Measurements from ENCODE around the gene CA5A. TPM values are rescaled to one million over a fixed set of nuclear protein-coding genes. Genes with fewer than 3 reads are reported as not detected.
"Not testable (repeated sequence)": the region's sequence is repeated elsewhere in the genome, so short reads cannot be mapped to it uniquely, and the experiment has no call there.

CA5A gene
- total and polyA plus RNA-seq, 2 of the 13 experiments (the other 11 are each of a cell fraction or from before 2014, with no cell fraction given), result 66.8 to 106 TPM

DNA sequence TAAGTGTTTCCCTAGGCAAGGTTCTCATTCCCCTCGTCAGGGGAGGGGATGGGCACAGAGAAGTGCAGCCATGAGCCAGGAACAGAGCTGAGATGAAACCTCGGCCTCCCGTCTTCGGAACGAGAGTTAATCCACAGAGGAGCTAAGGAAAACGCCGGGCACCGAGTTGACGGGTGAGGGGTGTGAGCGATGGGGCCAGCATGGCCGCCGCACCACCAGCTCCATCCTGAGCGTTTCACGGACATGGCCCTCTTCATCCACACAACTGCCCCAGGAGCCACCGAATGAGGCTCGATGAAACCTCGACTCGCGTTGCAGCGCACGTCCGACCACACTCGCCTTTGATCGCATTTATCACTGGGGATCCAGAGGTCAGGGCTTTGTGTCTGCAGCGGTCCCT is 21.5 kb downstream of the CA5A start:
- no peak for FAIRE-seq
- no TSS peak for BruUV-seq (replicated peaks)
- ATAC-seq, result no peak

GRCh38 chr16:87914021-87914725 is 22.2 kb downstream of the CA5A start:
- H3K27me3 ChIP-seq (ENCODE audit: control insufficient read depth in 1 of 2, insufficient read depth in 2 of 2, low read length in 2 of 2); ATAC-seq; H2AFZ ChIP-seq (ENCODE audit: low read length); CTCF ChIA-PET (ENCODE audit: low intra/inter-chr PET ratio, low total read pairs); H3K4me1 ChIP-seq (ENCODE audit: insufficient read depth, low read length); H3K4me2 ChIP-seq (ENCODE audit: low read depth, low read length); FAIRE-seq; POLR2A ChIA-PET; DNase-seq (ENCODE audit: low spot score); H3K9ac ChIP-seq (ENCODE audit: insufficient read depth, low read depth, low read length); intact Hi-C loops (cut with micrococcal nuclease; ENCODE audit: unreplicated experiment); H3K27ac ChIP-seq (ENCODE audit: extremely low read length, insufficient read depth, low read length); H3K9me3 ChIP-seq (ENCODE audit: low read length); H3K4me3 ChIP-seq (replicated peaks in 1 of 3; ENCODE audit: insufficient read depth in 1 of 3, low read depth in 2 of 3, low read length in 3 of 3); BruUV-seq (replicated peaks); in situ Hi-C loops (cut with HindIII; ENCODE audit: extremely low pct_ligation_motif_present, low pct_unique_long_range_greater_than_20kb): not testable (repeated sequence)
- peak; percentile 45 for TF ChIP-seq AGO2 (optimal IDR thresholded peaks at IDR 0.05; ENCODE audit: low read depth, low read length)
- Histone ChIP-seq H4K20me1 (ENCODE audit: insufficient read depth, low read length) (peaks cover 13% of the 10 kb centered on the region; the same call in 1 of the 2 replicates), H3K79me2 (ENCODE audit: insufficient read depth, low read length) (peaks cover 11% of the 10 kb centered on the region), H3K36me3 (replicated peaks in 1 of 2; ENCODE audit: control insufficient read depth in 1 of 2, insufficient read depth in 2 of 2, low read length in 2 of 2) (peaks cover 27 to 79% of the 10 kb centered on the region in 2 experiments)
- 98% methylated on average over 27 of the region's 27 CpGs for WGBS (ENCODE audit: low lambda C conversion rate)

More for the DNA sequence above, 21.5 kb downstream of the CA5A start:
- peaks cover 9% of the 10 kb centered on the region for H3K79me2 ChIP-seq (ENCODE audit: insufficient read depth, low read length)
- no peak overlapping the region for H3K9ac ChIP-seq (ENCODE audit: insufficient read depth, low read depth, low read length)
- H2AFZ ChIP-seq (ENCODE audit: low read length), result no peak overlapping the region
- H3K27ac ChIP-seq (ENCODE audit: extremely low read length, insufficient read depth, low read length), result no peak overlapping the region
- in situ Hi-C loops (cut with HindIII; ENCODE audit: extremely low pct_ligation_motif_present, low pct_unique_long_range_greater_than_20kb), result no loop called here
- CTCF ChIA-PET (ENCODE audit: low intra/inter-chr PET ratio, low total read pairs), result no interaction called here
- H3K4me3 ChIP-seq (replicated peaks in 1 of 3; ENCODE audit: insufficient read depth in 1 of 3, low read depth in 2 of 3, low read length in 3 of 3), result no peak overlapping the region
- no peaks in the 10 kb centered on the region for H3K27me3 ChIP-seq (ENCODE audit: control insufficient read depth in 1 of 2, insufficient read depth in 2 of 2, low read length in 2 of 2)
- H3K4me2 ChIP-seq (ENCODE audit: low read depth, low read length), result no peak overlapping the region
- TF ChIP-seq GTF2F1 (IDR thresholded peaks at IDR 0.05; ENCODE audit: low read length) (no peak), ZNF644 (CRISPR knock-in tag; IDR thresholded peaks at IDR 0.05; ENCODE audit: low read depth) (no peak), AGO2 (optimal IDR thresholded peaks at IDR 0.05; ENCODE audit: low read depth, low read length) (peak; percentile 55)
- peaks cover 14% of the 10 kb centered on the region; the same call in 1 of the 2 replicates for H4K20me1 ChIP-seq (ENCODE audit: insufficient read depth, low read length)
- WGBS (ENCODE audit: low lambda C conversion rate), result 97% methylated on average over 25 of the region's 25 CpGs
- intact Hi-C loops (cut with micrococcal nuclease; ENCODE audit: unreplicated experiment), result no loop called here
- POLR2A ChIA-PET, result no interaction called here
- DNase-seq (ENCODE audit: low spot score), result no peak
- no peaks in the 10 kb centered on the region for H3K9me3 ChIP-seq (ENCODE audit: low read length)
- no peaks in the 10 kb centered on the region for H3K4me1 ChIP-seq (ENCODE audit: insufficient read depth, low read length)
- H3K36me3 ChIP-seq (replicated peaks in 1 of 2; ENCODE audit: control insufficient read depth in 1 of 2, insufficient read depth in 2 of 2, low read length in 2 of 2), result peaks cover 31 to 79% of the 10 kb centered on the region in 2 experiments
